NB4 (cell line): Measurements from ENCODE around the gene PRR7.

ENCODE experiments used
- MYC ChIP-seq: IDR thresholded peaks from 2 replicates; pipeline ENCODE4 v1.6.1; 2011; ENCODE audit warnings: low read depth, low read length
- POLR2A ChIP-seq: IDR thresholded peaks from 2 replicates; pipeline ENCODE4 v1.6.1; 2011; ENCODE audit warnings: mild to moderate bottlenecking; ENCODE audit not compliant: insufficient read length; ENCODE audit errors: extremely low read depth
- TF ChIP-seq, protein P1 (sequence below): IDR thresholded peaks from one replicate; pipeline ENCODE4 v1.5.1; 2012; ENCODE audit warnings: low read depth, low read length
- TF ChIP-seq, protein P2 (sequence below): IDR thresholded peaks from 2 replicates; pipeline ENCODE4 v1.6.1; 2011; ENCODE audit warnings: low read depth, low read length

DNA sequence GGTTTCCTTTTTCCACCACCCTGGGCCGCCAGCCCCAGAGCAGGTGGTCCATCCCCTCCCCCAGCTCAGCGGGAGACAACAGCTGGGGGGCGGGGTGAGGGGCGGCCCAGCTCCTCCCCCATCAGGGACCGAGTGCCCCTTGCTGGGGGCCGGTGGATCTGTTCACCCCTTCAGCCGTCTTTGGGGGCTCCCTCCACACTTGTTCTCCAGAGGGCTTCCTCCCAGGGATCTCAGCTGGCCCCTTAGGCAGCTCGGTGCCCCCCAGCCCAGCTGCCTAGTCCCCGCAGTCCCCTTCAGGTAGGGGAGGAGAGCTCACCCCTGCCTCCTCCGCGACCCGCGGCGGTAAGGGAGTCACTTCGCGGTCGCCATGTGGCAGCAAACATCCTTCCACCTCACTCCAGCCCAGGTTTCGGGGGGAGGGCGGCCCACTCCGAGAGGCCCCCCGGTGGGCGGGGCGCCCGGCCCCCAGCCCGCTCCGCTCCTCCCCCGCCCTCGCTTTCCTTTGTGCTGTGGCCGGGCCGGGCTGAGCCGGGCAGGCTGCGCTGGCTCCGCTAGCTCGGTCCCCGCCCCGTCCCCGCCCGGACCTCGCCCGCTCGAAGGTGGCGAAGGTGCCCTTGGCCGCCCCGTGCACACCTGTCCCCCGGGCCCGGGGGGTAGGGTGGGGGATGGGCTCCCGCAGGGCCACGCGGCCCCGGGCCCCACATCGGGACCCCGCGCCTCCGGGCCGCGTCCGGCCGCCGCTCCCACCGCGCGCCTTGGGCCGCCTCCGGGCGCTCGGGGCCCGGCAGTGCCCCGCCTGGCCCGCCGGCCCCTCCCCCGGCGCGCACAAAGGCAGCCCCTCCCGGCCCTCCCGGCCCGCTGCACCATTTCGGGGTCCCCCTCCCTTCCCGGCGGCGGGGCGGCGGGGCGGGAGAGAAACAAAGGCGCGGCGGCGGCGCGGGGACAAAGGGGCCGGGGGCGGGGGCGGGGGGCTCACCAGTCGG is 26.1 kb downstream of the PRR7 start:
- TF ChIP-seq, protein P1, sequence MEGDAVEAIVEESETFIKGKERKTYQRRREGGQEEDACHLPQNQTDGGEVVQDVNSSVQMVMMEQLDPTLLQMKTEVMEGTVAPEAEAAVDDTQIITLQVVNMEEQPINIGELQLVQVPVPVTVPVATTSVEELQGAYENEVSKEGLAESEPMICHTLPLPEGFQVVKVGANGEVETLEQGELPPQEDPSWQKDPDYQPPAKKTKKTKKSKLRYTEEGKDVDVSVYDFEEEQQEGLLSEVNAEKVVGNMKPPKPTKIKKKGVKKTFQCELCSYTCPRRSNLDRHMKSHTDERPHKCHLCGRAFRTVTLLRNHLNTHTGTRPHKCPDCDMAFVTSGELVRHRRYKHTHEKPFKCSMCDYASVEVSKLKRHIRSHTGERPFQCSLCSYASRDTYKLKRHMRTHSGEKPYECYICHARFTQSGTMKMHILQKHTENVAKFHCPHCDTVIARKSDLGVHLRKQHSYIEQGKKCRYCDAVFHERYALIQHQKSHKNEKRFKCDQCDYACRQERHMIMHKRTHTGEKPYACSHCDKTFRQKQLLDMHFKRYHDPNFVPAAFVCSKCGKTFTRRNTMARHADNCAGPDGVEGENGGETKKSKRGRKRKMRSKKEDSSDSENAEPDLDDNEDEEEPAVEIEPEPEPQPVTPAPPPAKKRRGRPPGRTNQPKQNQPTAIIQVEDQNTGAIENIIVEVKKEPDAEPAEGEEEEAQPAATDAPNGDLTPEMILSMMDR: no peak
- peak; percentile 30 for TF ChIP-seq POLR2A
- TF ChIP-seq, protein P2, sequence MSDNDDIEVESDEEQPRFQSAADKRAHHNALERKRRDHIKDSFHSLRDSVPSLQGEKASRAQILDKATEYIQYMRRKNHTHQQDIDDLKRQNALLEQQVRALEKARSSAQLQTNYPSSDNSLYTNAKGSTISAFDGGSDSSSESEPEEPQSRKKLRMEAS: peak; percentile 46
- 0 out of 2 replicates have a peak, but pooled peaks have one; percentile 48 for TF ChIP-seq MYC
